Rectal smooth muscle tissue (tissue), 1 donor: ENCODE data around the gene MRPL42.

Experiments
- H3K27ac ChIP-seq: one replicate; pipeline ENCODE4 v1.7.0; 2013; ENCODE audit warnings: low read depth, low read length, inconsistent platforms
- H3K27me3 ChIP-seq: one replicate; pipeline ENCODE4 v1.7.0; 2013; ENCODE audit warnings: low read length; ENCODE audit not compliant: control insufficient read depth, insufficient read depth
- H3K36me3 ChIP-seq: one replicate; pipeline ENCODE4 v1.7.0; 2013; ENCODE audit warnings: low read length; ENCODE audit not compliant: control insufficient read depth, insufficient read depth
- H3K4me1 ChIP-seq: one replicate; pipeline ENCODE4 v1.7.0; 2013; ENCODE audit warnings: low read length; ENCODE audit not compliant: control insufficient read depth, insufficient read depth
- H3K4me3 ChIP-seq: one replicate; pipeline ENCODE4 v1.7.0; 2013; ENCODE audit warnings: low read length
- H3K9ac ChIP-seq: one replicate; pipeline ENCODE4 v1.7.0; 2013; ENCODE audit warnings: low read length

MRPL42 gene

DNA sequence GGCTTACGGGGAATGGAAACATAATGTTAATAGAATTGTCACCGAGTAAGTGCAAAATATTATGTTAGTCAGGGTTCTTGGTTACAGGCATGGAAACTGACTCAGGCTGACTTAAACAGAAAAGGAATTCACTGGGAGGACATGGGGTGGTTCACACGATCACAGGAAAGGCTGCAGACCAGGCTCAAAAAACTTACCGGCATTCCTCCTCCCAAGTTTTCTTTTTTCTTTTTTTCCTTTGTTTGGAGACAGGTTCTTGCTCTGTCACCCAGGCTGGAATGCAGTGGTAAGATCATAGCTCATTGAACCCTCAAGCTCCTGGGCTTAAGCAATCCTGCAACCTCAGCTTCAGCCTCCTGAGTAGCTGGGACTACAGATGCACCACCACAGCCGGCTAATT is 13.7 kb upstream of the MRPL42 start:
- no peaks in the 10 kb centered on the region for H3K27me3 ChIP-seq
- H3K27ac ChIP-seq: no peak overlapping the region
- H3K9ac ChIP-seq: no peak overlapping the region
- H3K4me1 ChIP-seq: no peaks in the 10 kb centered on the region
- H3K4me3 ChIP-seq: no peak overlapping the region
- no peaks in the 10 kb centered on the region for H3K36me3 ChIP-seq

DNA sequence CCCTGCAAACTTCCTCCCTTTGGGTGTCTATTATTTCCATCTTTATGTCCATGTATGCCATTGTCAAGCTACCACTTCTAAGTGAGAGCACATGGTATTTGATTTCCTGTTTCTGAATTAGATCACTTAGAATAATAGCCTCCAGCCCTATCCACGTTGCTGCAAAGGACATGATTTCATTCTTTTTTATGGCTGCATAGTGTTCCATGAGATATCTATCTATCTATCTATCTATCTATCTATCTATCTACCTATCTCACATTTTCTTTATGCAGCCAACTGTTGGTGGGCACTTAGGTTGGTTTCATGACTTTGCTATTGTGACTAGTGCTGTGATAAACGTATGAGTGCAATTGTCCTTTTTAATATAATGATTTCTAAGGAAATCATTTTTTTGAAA is 11.2 kb upstream of the MRPL42 start:
- Histone ChIP-seq H3K4me1 (no peaks in the 10 kb centered on the region), H3K36me3 (no peaks in the 10 kb centered on the region), H3K4me3 (no peak overlapping the region), H3K9ac (no peak overlapping the region), H3K27ac (no peak overlapping the region), H3K27me3 (no peaks in the 10 kb centered on the region)

DNA sequence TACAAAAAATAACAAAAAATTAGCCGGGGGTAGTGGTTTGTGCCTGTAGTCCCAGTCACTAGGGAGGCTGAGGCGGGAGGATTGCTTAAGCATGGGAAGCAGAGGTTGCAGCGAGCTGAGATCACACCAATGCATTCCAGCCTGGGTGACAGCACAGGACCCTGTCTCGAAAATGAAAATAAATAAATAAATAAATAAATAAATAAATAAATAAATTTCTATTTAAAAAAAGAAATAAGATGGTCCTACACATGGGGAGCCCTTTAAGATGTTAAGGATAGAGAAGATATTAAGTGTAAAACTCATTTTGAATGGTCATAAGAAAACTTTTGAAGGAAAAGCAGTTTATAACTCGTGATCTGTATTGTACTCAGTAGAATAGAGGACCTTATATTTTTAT is 8.2 kb upstream of the MRPL42 start:
- Histone ChIP-seq H3K27ac (no peak overlapping the region), H3K4me3 (no peak overlapping the region), H3K36me3 (no peaks in the 10 kb centered on the region), H3K27me3 (no peaks in the 10 kb centered on the region), H3K9ac (no peak overlapping the region), H3K4me1 (no peaks in the 10 kb centered on the region)

DNA sequence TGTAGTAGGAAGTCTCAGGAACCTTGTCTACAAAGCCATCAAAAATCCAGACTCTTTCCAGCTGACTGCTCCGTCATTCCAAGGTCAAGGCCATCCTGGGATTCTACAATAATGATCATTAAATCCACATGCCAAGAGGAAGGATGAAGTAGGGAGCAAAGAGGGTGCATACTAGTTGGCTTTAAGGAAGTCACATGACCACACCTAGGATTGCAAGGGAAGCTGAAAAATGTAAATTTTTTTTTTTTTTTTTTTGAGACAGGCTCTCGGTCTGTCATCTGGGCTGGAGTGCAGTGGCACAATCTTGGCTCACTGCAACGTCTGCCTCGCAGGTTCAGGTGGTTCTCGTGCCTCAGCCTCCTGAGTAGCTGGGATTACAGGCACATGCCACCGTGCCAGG is 7.3 kb upstream of the MRPL42 start:
- no peak overlapping the region for H3K27ac ChIP-seq
- H3K27me3 ChIP-seq: no peaks in the 10 kb centered on the region
- H3K9ac ChIP-seq: no peak overlapping the region
- no peaks in the 10 kb centered on the region for H3K36me3 ChIP-seq
- H3K4me3 ChIP-seq: no peak overlapping the region
- H3K4me1 ChIP-seq: no peaks in the 10 kb centered on the region

DNA sequence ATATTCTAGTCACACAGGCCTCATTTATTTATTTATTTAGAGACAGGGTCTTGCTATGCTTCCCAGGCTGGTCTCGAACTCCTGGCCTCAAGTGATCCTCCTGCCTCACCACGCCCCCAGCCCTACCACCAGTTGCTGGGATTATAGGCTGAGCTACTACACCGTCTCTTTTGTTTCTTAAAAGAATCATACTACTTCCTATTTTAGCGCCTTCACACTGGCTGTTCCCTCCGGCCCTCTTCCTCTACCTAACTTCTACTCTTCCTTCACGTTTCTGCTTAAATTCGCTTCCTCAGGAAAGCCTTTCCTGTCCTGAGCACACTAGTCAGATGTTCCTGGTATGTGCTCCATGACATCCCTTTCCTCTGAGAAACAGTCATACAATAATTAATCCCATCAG is 6.4 kb upstream of the MRPL42 start:
- Histone ChIP-seq H3K9ac (no peak overlapping the region), H3K36me3 (no peaks in the 10 kb centered on the region), H3K27ac (no peak overlapping the region), H3K27me3 (no peaks in the 10 kb centered on the region), H3K4me3 (no peak overlapping the region), H3K4me1 (no peaks in the 10 kb centered on the region)

DNA sequence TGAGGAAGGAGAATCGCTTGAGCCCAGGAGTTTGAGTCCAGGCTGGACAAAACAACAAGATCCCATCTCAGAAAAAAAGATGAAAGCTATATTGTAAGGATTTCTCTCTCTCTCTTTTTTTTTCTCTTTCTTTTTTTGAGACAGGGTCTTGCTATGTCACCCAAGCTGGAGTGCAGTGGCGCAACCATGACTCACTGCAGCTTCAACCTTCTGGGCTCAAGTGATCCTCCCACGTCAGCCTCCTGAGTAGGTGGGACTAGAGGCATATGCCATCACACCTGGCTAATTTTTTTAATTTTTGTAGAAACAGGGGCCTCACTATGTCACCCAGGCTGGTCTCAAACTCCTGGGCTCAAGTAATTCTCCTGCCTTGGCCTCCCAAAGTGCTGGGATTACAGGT is 5.8 kb upstream of the MRPL42 start:
- H3K27ac ChIP-seq: no peak overlapping the region
- H3K9ac ChIP-seq: no peak overlapping the region
- no peaks in the 10 kb centered on the region for H3K36me3 ChIP-seq
- no peaks in the 10 kb centered on the region for H3K27me3 ChIP-seq
- H3K4me3 ChIP-seq: no peak overlapping the region
- no peaks in the 10 kb centered on the region for H3K4me1 ChIP-seq

DNA sequence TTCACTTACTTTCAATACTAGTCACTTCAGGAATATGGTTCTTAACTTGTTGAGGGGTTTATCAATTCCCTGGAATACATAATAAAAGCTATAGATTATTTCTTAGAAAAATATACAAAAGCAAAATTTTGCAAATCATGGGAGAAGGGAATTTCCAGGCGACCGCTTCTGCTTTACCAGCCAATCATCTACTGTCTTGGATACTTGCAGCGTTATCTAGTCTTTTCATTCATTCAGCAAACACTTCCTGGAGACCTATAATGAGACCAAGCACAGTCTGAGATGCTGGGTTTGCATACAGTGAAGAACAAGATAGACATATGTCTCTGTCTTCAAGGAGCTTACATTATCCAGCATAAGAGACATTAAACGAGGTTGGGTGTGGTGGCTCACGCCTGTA is 1.5 kb upstream of the MRPL42 start:
- Histone ChIP-seq H3K4me1 (peaks cover 7% of the 10 kb centered on the region), H3K36me3 (no peaks in the 10 kb centered on the region), H3K4me3 (no peak overlapping the region), H3K9ac (no peak overlapping the region), H3K27ac (no peak overlapping the region), H3K27me3 (no peaks in the 10 kb centered on the region)

DNA sequence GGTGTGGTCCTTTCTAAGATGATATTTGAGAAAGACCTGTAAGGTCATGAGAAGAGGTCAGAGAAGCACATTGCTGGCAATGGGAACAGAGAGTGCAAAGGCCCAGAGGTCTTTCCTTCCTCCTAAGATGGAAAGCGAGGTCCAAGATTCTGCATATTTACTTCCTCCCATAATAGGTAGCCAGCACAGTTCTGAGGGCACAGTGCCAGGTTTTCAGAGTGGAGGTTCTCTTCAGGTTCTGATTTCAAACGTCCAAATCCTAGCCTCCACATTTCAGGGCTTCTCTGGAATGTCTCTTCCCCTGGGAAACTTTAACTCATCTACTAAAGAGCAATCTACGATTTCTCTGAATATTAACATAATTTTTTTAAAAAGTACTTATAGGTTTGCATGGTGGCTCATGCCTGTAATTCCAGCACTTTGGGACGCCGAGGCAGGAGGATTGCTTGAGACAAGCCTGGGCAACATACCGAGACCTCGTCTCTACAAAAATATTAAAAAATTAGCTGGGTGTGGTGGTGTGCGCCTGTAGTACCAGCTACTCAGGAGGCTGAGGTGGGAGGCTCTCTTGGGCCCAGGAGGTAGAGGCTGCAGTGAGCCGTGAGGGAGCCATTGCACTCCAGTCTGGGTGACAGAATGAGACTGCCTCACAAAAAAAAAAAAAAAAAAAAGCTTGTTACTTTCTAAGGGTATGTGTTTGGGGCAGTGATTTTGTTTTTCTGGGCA is 526 bp upstream of the MRPL42 start:
- Histone ChIP-seq H3K4me1 (peaks cover 7% of the 10 kb centered on the region), H3K27ac (no peak overlapping the region), H3K27me3 (no peaks in the 10 kb centered on the region)

DNA sequence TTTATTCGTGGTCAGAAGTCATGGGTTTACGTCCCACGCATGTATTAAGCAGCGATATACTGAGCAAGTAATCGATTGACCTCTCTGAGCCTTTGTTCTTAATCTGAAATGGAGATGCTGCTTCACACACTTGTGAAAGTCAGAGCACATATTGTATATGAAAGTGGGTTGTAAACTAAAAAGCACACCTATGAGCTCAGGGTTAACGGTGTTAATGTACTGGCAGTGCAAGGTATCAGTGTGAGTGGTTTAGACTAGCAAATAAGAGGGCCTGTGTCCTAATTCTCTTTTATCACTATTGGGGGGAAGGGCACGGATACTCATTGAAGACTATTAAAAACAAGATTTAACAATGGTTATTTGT is 676 bp downstream of the MRPL42 start:
- H3K36me3 ChIP-seq: no peaks in the 10 kb centered on the region
- H3K4me3 ChIP-seq: peak overlapping the region; percentile 92
- peaks cover 7% of the 10 kb centered on the region for H3K4me1 ChIP-seq
- H3K27ac ChIP-seq: peak overlapping the region; percentile 88
- peak overlapping the region; percentile 77 for H3K9ac ChIP-seq
- no peaks in the 10 kb centered on the region for H3K27me3 ChIP-seq

More for the DNA sequence above, 526 bp upstream of the MRPL42 start:
- H3K4me3 ChIP-seq: no peak overlapping the region
- no peaks in the 10 kb centered on the region for H3K36me3 ChIP-seq
- no peak overlapping the region for H3K9ac ChIP-seq

DNA sequence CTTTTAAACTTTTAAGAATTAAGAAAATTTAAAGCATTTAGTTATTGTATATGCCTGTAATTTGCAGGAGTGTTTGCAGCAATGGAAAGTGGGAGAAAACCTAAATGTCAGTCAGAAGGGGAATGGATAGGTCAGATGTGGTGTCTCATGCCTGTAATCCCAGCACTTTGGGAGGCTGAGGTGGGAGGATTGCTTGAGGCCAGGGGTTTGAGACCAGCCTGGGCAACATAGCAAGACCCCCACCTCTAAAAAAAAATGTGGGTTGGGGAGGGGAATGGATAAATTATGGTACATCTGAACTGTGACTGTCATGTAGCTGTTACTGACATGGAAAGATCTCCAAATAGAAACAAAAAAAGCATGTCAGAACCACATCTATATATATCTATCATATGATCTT is 2.1 kb downstream of the MRPL42 start:
- Histone ChIP-seq H3K4me3 (no peak overlapping the region), H3K4me1 (peaks cover 7% of the 10 kb centered on the region), H3K27ac (no peak overlapping the region), H3K9ac (no peak overlapping the region), H3K27me3 (no peaks in the 10 kb centered on the region), H3K36me3 (no peaks in the 10 kb centered on the region)

DNA sequence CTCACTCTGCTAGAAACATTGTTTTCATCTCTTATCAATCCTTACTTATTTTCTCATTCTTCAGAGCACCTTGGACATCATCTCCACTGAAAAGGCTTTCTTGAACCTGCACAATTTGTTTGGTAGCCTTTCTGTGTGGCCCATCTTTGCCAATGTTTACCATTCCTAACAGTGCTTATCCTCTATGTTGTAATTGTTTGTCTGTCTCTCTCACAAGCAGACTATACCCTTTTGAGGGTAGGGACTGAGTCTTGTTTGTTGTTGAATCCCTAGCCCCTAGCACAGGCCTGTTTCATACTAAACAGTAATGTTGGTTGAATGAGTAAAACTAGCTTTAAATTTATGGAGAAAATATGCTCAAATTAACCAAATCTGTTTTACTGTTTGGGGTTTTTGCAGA is 9.2 kb downstream of the MRPL42 start:
- Histone ChIP-seq H3K36me3 (no peaks in the 10 kb centered on the region), H3K4me1 (no peaks in the 10 kb centered on the region), H3K4me3 (no peak overlapping the region), H3K27me3 (no peaks in the 10 kb centered on the region), H3K27ac (no peak overlapping the region), H3K9ac (no peak overlapping the region)

DNA sequence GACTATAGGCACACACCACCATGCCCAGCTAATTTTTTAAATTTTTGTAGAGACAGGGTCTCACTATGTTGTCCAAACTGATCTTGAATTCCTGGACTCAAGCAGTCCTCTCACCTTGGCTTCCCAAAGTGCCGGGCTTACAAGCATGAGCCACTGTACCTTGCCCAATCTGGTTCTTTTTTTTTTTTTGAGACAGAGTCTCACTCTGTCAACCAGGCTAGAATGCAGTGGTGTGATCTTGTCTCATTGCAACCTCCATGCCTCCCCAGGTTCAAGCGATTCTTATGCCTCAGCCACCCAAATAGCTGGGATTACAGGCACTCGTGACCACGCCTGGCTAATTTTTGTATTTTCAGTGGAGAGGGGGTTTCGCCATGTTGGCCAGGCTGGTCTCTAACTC is 15.4 kb downstream of the MRPL42 start:
- no peak overlapping the region for H3K9ac ChIP-seq
- H3K4me1 ChIP-seq: no peaks in the 10 kb centered on the region
- H3K36me3 ChIP-seq: peaks cover 7% of the 10 kb centered on the region
- no peak overlapping the region for H3K4me3 ChIP-seq
- H3K27ac ChIP-seq: no peak overlapping the region
- no peaks in the 10 kb centered on the region for H3K27me3 ChIP-seq

DNA sequence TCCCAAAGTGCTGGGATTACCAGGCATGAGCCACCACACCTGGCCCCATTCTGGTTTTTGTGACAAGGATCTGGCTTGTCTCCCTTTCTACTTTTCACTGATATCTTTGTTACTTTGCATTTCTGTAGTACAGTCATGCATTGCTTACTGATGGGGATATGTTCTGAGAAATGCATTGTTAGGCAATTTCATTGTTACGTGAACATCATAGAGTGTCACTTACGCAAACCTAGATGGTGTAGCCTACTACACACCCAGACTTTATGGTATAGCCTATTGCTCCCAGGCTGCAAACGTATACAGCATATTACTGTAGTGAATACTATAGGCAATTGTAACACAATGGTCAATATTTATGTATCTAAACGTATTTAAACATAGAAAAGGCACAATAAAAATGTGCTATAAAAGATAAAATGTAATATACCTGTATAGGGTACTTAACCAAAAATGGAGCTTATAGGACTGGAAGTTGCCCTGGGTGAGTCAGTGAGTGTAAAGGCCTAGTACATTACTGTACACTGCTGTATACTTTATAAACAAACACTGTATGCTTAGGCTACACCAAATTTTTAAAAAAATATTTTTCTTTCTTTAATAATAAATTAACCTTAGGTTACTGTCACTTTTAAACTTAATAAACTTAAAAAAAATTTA is 16.0 kb downstream of the MRPL42 start:
- Histone ChIP-seq H3K27me3 (no peaks in the 10 kb centered on the region), H3K27ac (no peak overlapping the region), H3K4me1 (no peaks in the 10 kb centered on the region), H3K36me3 (peaks cover 7% of the 10 kb centered on the region), H3K4me3 (no peak overlapping the region), H3K9ac (no peak overlapping the region)
